DND-41 (cell line): ENCODE results near the gene MRPS2.

Experiments used
- EZH2 ChIP-seq: IDR thresholded peaks from 3 replicates; pipeline ENCODE4 v1.6.1; 2012; ENCODE audit warnings: borderline replicate concordance, low read depth, mild to moderate bottlenecking, moderate library complexity, low read length, inconsistent platforms; ENCODE audit not compliant: severe bottlenecking
- TF ChIP-seq, protein P1 (sequence below): IDR thresholded peaks from 2 replicates; pipeline ENCODE4 v1.5.1; 2012; ENCODE audit warnings: borderline replicate concordance, low read length, moderate library complexity, mild to moderate bottlenecking; ENCODE audit not compliant: poor library complexity, severe bottlenecking; ENCODE audit errors: extremely low read depth

DNA sequence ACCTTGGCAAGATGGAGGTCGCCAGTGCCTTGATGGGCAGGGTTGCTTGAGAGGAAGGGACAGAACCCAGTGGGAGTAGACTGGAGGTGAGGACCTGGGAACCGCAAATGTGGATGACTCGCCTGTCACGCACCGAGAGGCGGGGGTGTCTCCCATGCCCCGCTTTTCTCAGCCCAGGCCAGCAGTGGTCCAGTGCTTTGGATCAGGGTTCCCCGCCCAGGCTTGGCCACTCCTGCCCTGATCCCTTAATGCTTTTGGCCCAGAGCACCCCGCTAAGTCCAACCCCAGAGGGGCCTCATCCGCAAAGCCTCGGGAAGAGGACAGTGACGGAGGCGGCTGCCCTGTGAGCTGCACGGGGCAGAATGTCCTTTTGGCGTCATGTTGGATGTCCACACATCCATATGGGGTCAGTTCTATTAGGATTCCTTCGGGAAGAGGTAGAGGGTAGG is 2.4 kb downstream of the MRPS2 start:
- TF ChIP-seq, protein P1, sequence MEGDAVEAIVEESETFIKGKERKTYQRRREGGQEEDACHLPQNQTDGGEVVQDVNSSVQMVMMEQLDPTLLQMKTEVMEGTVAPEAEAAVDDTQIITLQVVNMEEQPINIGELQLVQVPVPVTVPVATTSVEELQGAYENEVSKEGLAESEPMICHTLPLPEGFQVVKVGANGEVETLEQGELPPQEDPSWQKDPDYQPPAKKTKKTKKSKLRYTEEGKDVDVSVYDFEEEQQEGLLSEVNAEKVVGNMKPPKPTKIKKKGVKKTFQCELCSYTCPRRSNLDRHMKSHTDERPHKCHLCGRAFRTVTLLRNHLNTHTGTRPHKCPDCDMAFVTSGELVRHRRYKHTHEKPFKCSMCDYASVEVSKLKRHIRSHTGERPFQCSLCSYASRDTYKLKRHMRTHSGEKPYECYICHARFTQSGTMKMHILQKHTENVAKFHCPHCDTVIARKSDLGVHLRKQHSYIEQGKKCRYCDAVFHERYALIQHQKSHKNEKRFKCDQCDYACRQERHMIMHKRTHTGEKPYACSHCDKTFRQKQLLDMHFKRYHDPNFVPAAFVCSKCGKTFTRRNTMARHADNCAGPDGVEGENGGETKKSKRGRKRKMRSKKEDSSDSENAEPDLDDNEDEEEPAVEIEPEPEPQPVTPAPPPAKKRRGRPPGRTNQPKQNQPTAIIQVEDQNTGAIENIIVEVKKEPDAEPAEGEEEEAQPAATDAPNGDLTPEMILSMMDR, result no peak
- TF ChIP-seq EZH2, result no peak
